Activated CD8-positive, alpha-beta memory T cell treated with anti-CD3 and anti-CD28 coated beads, Interleukin-2, amount 50 U/mL, for 24 hours (primary cell): ENCODE results near the gene MAGOH.

Source experiments
- DNase-seq: peaks from one replicate; pipeline ENCODE4 v3.0.0-alpha.2; 2020; ENCODE audit errors: extremely low read depth

The MAGOH gene

GRCh38 chr1:53270873-53271272 lies 32.6 kb upstream of the MAGOH start:
- no peak for DNase-seq

GRCh38 chr1:53270107-53270506 lies 31.8 kb upstream of the MAGOH start:
- no peak for DNase-seq

- no peak for DNase-seq
These were observed 29.4 kb upstream of the MAGOH start for GRCh38 chr1:53267761-53268160.

- DNase-seq, result no peak
These were observed 27.7 kb upstream of the MAGOH start for GRCh38 chr1:53266038-53266437.

GRCh38 chr1:53265581-53265980 lies 27.3 kb upstream of the MAGOH start:
- DNase-seq, result no peak

- no peak for DNase-seq
These were observed 25.7 kb upstream of the MAGOH start for GRCh38 chr1:53264048-53264447.

DNA sequence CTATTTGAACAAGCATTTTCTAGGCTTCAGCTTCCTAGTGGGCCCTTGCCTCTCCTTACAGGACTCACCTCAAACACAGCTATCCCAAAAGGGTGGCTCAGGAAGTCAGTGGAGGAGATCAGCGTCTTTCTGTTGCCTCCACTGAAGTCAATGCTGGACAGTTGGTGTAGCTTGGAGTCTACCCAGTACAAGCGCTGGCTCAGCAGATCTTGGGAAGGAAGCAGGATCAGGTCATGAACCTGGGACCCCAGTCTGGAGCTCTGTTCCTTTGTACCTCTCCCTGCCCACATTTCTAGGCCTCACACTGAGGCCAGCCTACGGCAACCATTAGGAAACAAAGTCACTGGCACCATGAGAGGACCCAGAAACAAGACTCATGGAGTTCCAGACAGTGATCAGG lies 23.7 kb upstream of the MAGOH start:
- DNase-seq, result no peak

DNA sequence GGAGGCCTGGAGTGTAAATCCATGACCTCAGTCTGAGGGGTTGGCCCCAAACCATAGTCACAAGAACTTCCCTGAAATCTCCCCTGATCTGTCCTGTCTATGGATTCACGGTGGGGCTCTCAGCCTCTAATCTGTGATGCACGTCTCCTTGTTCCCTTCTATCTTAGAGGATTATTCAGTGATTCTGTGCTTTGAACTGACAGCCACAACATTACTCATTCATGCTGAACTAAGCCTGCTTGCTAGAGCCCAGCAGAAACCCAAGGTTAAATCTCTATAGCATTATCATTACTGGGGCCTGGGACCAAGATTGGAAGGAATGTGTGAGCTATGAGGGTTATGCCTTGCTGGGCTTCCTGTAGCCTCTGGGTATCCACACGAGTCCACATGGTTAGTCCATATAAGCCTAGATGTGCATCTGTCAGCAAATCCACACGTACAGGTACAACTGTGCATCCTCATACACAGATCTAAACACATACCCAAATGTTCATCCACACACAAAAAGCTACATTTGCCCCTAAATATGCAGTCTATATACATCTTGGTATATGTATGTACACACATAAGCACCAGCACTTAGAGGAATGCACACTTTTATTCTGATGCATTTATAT lies 22.4 kb upstream of the MAGOH start:
- DNase-seq, result no peak

GRCh38 chr1:53259932-53260331 lies 21.6 kb upstream of the MAGOH start:
- DNase-seq, result no peak

DNA sequence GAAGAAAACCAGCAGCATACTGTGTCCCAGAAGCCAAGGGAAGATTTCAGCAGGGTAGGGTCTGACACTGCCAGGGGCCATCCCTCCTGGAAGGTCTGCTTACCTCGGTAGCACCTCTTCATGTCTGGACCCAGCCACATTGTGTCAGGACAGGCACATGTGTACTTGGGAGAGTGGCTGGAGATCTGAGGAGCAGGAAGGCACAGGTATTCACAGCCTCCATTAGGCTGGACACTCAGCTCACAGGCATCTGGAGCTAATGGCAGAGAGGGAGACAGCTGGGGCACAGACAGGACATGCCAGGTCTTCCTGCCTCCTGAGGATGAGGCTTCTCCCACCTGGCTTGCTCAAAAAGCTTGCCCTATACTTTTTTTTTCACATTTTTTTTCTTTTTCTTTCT lies 19.9 kb upstream of the MAGOH start:
- DNase-seq, result no peak

GRCh38 chr1:53257454-53258081 lies 19.2 kb upstream of the MAGOH start:
- DNase-seq, result no peak

GRCh38 chr1:53256511-53257453 lies 18.5 kb upstream of the MAGOH start:
- DNase-seq, result no peak

- DNase-seq, result no peak
These were observed 16.7 kb upstream of the MAGOH start for GRCh38 chr1:53255031-53255430.

GRCh38 chr1:53254011-53254640 lies 15.8 kb upstream of the MAGOH start:
- no peak for DNase-seq

- no peak for DNase-seq
These were observed 12.0 kb upstream of the MAGOH start for GRCh38 chr1:53250325-53250724.

DNA sequence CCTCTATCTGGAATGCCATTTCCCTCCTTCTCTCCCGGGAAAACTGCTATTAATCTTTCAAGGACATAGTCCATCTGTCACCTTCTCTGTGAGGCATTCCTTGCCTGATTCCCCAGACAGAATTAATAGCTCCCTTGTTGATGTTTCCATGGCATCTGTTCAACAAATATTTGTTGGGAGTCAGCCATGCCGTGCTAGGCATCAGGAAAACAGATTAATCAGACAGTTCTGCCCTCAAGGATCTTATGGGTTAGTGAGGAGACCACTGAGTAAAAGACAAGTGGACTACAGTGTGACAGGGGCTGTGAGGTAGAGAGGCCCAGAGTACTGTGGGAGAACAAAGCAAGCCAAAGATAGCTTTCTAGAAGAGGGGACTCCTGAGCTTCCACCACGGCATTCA lies 11.4 kb upstream of the MAGOH start:
- no peak for DNase-seq

- no peak for DNase-seq
These were observed 8.2 kb upstream of the MAGOH start for GRCh38 chr1:53246261-53247134.

DNA sequence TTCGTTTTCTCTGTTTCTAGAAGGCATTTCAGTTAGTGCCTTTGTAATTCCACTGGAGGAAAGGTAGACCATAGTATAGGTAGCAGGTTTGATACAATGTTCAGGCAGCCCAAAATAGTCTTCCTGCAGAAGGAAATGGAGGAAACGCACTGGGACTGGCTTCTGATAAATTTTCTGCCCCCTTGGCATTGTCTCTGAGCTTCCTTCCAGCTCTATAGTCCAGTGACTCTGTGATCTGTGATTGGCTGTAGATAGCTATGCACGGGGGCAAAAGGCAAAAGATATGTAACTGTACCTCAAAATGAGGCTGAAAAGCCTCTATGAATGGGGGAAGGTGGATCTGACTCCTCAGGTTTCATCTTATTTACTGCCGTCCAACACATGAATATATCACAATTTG lies 5.8 kb upstream of the MAGOH start:
- DNase-seq, result no peak

DNA sequence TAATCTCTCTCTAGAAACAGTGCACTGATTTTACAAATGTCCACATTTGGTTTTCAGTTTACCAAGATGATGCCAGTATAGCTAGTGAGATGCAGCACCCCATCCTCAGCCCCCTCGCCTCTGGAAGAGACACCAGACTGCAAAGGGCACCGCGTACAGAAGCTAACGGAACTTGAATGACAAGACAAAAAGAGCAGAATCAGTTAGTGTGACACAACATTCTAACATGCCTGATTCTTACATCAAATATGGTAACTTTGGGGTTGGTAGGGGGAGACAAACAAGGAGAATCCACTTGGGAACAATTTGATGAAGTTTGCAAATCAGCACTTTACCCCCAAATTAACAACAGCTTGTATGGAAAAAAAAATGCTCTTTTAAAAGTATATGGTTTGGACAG lies 4.1 kb upstream of the MAGOH start:
- no peak for DNase-seq

GRCh38 chr1:53241828-53242227 lies 3.5 kb upstream of the MAGOH start:
- DNase-seq, result no peak

- DNase-seq, result no peak
These were observed 680 bp downstream of the MAGOH start for GRCh38 chr1:53237638-53238037.

DNA sequence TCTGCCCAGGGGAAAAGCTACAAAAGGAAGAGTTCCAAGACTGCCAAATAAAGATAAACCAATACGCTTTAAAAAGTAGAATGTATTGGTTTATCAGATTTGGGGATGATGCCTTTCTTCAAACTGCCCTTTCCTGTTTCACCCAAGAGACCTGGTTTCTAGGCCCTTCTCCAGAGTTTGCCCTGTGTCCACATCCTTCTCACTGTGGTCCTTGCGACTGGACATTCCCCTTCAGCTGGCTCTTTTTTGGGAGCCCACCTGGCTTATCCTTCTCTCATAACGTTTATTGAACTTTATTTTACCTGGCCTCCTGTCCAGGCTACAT lies 17.4 kb downstream of the MAGOH start:
- no peak for DNase-seq
